ENCODE results near the gene ENAM. TPM values are rescaled to one million over a fixed set of nuclear protein-coding genes. Genes with fewer than 3 reads are reported as not detected.
A peak's percentile ranks its signal among the peaks of the same experiment; 100 is the strongest.
"Not testable (repeated sequence)": the region's sequence is repeated elsewhere in the genome, so short reads cannot be mapped to it uniquely, and the experiment has no call there.

The ENAM gene
- total RNA-seq, 1 experiment from 2014 or later, result not detected

- peaks cover 17% of the 10 kb centered on the region for H3K36me3 ChIP-seq
These were observed 60.3 kb downstream of the ENAM start for GRCh38 chr4:70688795-70689231.

GRCh38 chr4:70691661-70692060, 63.1 kb downstream of the ENAM start:
- no peak overlapping the region for H3K4me3 ChIP-seq
- H3K9me3 ChIP-seq, result no peaks in the 10 kb centered on the region
- no peaks in the 10 kb centered on the region for H3K27me3 ChIP-seq
- H3K36me3 ChIP-seq, result peaks cover 17% of the 10 kb centered on the region
- DNase-seq, result no peak

More at GRCh38 chr4:70688795-70689231, 60.3 kb downstream of the ENAM start:
- H3K4me3 ChIP-seq, result peak overlapping the region; percentile 92
- no peaks in the 10 kb centered on the region for H3K9me3 ChIP-seq
- no peak for DNase-seq
- no peaks in the 10 kb centered on the region for H3K27me3 ChIP-seq

DNA sequence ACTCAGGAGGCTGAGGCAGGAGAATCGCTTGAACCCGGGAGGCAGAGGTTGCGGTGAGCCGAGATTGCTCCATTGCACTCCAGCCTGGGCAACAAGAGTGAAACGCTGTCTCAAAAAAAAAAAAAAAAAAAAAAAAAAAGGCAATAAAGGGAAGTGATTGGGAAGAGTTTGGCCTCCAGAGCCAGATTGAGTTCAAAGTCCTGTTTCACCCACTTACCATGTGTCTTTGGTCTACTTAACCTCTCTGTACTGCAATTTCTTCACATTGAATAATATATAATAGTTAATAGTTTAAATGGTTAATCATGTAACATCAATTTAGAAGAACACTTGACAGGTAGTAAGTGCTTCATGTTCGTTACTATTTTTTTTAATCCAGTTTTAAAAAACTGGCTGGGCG, 66.1 kb downstream of the ENAM start:
- DNase-seq, H3K27me3 ChIP-seq, H3K9me3 ChIP-seq, H3K4me3 ChIP-seq: not testable (repeated sequence)
- peaks cover 17% of the 10 kb centered on the region for H3K36me3 ChIP-seq

Other genes with a start within 250 kb of the ENAM start
- gene SMR3B, start 245.6 kb upstream of the ENAM start, total RNA-seq (2014; rRNA removed; shearing (Covaris generic); ENCODE audit: low replicate concordance), result not detected in 2 replicates
- not detected in 2 replicates for gene OPRPN, start 230.8 kb upstream of the ENAM start, total RNA-seq (2014; rRNA removed; shearing (Covaris generic); ENCODE audit: low replicate concordance)
- gene MUC7, start 156.5 kb upstream of the ENAM start, total RNA-seq (2014; rRNA removed; shearing (Covaris generic); ENCODE audit: low replicate concordance), result not detected in 2 replicates
- gene AMTN, start 110.2 kb upstream of the ENAM start, total RNA-seq (2014; rRNA removed; shearing (Covaris generic); ENCODE audit: low replicate concordance), result 2.6 TPM in 1 of 2 replicates, not detected in the other
- gene AMBN, start 36.5 kb upstream of the ENAM start, total RNA-seq (2014; rRNA removed; shearing (Covaris generic); ENCODE audit: low replicate concordance), result not detected in 2 replicates
- gene JCHAIN, start 37.8 kb downstream of the ENAM start, total RNA-seq (2014; rRNA removed; shearing (Covaris generic); ENCODE audit: low replicate concordance), result not detected in 2 replicates
- 3.0 and 6.4 TPM in 2 replicates for gene UTP3, start 59.8 kb downstream of the ENAM start, total RNA-seq (2014; rRNA removed; shearing (Covaris generic); ENCODE audit: low replicate concordance)
- gene RUFY3, start 93.2 kb downstream of the ENAM start, total RNA-seq (2014; rRNA removed; shearing (Covaris generic); ENCODE audit: low replicate concordance), result 7.8 and 38.6 TPM in 2 replicates
- gene GRSF1, start 211.1 kb downstream of the ENAM start, total RNA-seq (2014; rRNA removed; shearing (Covaris generic); ENCODE audit: low replicate concordance), result 81.3 and 114 TPM in 2 replicates

All from MG63 (cell line).